Mammary epithelial cell (primary cell): ENCODE measurements around the gene BCDIN3D.

Experiments
- CTCF ChIP-seq, 2 donors: IDR thresholded peaks in 1 of 2; conservative IDR thresholded peaks in 1 of 2; 2 replicates each; pipeline ENCODE4 v1.5.1; 2011 to 2012; ENCODE audit warnings: inconsistent platforms in 2 of 2, low read length in 2 of 2, mild to moderate bottlenecking in 2 of 2, control low read depth in 1 of 2, low read depth in 1 of 2; ENCODE audit not compliant: insufficient read depth in 1 of 2; ENCODE audit errors: extremely low read depth in 1 of 2
- EZH2 ChIP-seq: IDR thresholded peaks from 2 replicates; pipeline ENCODE4 v1.6.1; 2012; ENCODE audit warnings: low read length, inconsistent platforms, borderline replicate concordance

DNA sequence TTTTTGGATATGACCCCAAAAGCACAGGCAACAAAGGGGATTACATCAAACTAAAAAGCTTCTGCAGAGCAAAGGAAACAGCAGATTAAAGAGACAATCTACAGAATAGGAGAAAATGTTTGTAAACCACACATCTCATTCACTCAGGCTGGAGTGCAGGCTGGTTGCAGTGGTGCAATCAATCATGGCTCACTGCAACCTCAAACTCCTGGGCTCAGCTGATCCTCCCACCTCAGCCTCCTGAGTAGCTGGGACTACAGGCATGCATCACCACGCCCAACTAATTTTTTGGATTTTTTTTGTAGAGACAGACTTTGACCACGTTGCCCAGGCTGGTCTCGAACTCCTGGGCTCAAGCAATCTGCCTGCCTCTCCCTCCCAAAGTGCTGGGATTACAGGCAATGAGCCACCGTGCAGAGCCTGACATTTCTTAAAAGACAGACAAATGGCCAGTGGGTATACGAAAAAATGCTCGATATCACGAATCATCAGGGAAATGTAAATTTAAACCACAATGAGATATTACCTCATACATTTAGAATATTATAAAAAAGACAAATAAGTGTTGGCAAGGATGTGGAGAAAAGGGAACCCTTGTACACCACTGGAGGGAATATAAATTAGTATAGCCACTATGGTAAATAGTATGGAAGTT is 24.5 kb downstream of the BCDIN3D start:
- TF ChIP-seq CTCF (conservative IDR thresholded peaks at IDR 0.05 in 1 of 2, IDR thresholded peaks at IDR 0.05 in 1 of 2; ENCODE audit: extremely low read depth in 1 of 2, insufficient read depth in 1 of 2, low read depth in 1 of 2, low read length in 2 of 2) (no peak), EZH2 (no peak)
